GM23338 (cell line): ENCODE results near the gene AP1G2. TPM values are rescaled to one million over a fixed set of nuclear protein-coding genes. Genes with fewer than 3 reads are reported as not detected.

Source experiments
- ATAC-seq: fragments of 200-7000 bp; cut with Tn5 transposase; 3 replicates; pipeline ENCODE4 v1.9.1; 2020
- DNase-seq: peaks from one replicate; pipeline ENCODE4 v3.0.0-alpha.2; 2015; ENCODE audit warnings: low spot score
- H2AFZ ChIP-seq: fragments of 200-600 bp; sonication (generic); 2 replicates; pipeline ENCODE4 v1.8.0; 2016; ENCODE audit warnings: antibody characterized with exemption, mild to moderate bottlenecking, moderate library complexity
- H3F3A ChIP-seq: fragments of 200-600 bp; sonication (generic); replicated peaks from 2 replicates; pipeline ENCODE4 v1.8.0; 2017; ENCODE audit warnings: antibody characterized with exemption, mixed run types, low read depth
- H3K27ac ChIP-seq: fragments of 200-600 bp; sonication (generic); 2 replicates; pipeline ENCODE4 v1.6.1; 2016; ENCODE audit warnings: low read depth
- H3K27me3 ChIP-seq: fragments of 200-600 bp; sonication (generic); 2 replicates; pipeline ENCODE4 v1.8.0; 2016; ENCODE audit warnings: mild to moderate bottlenecking, mixed run types, moderate library complexity; ENCODE audit not compliant: insufficient read depth
- H3K36me3 ChIP-seq: fragments of 200-600 bp; sonication (generic); 2 replicates; pipeline ENCODE4 v1.8.0; 2016; ENCODE audit warnings: mild to moderate bottlenecking; ENCODE audit not compliant: insufficient read depth
- H3K4me1 ChIP-seq: fragments of 200-600 bp; sonication (generic); 2 replicates; pipeline ENCODE4 v1.8.0; 2016; ENCODE audit warnings: mild to moderate bottlenecking, moderate library complexity; ENCODE audit not compliant: insufficient read depth
- H3K4me2 ChIP-seq: fragments of 200-600 bp; sonication (generic); 2 replicates; pipeline ENCODE4 v1.7.1; 2017; ENCODE audit warnings: mixed run types
- H3K4me3 ChIP-seq: fragments of 200-600 bp; sonication (generic); 2 replicates; pipeline ENCODE4 v1.6.1; 2016; ENCODE audit warnings: mixed run types
- H3K79me2 ChIP-seq: fragments of 200-600 bp; sonication (generic); replicated peaks from 2 replicates; pipeline ENCODE4 v1.8.0; 2017; ENCODE audit warnings: mild to moderate bottlenecking; ENCODE audit not compliant: insufficient read depth
- H3K9me2 ChIP-seq: fragments of 200-600 bp; sonication (generic); 2 replicates; pipeline ENCODE4 v1.8.0; 2017; ENCODE audit not compliant: insufficient read depth
- H4K20me1 ChIP-seq: fragments of 200-600 bp; sonication (generic); replicated peaks from 2 replicates; pipeline ENCODE4 v1.8.0; 2017; ENCODE audit warnings: mild to moderate bottlenecking; ENCODE audit not compliant: insufficient read depth
- H3K27ac Mint-ChIP-seq: 2 replicates; pipeline ENCODE4 v1.8.0; 2020; ENCODE audit warnings: inconsistent platforms, mild to moderate bottlenecking, moderate library complexity, mixed read lengths
- H3K27me3 Mint-ChIP-seq: 3 replicates; pipeline ENCODE4 v1.8.0; 2022; ENCODE audit warnings: low read depth, mild to moderate bottlenecking, moderate library complexity, mixed read lengths, inconsistent platforms; ENCODE audit not compliant: insufficient read depth, poor library complexity
- H3K36me3 Mint-ChIP-seq: 3 replicates; pipeline ENCODE4 v1.8.0; 2021; ENCODE audit warnings: low read depth, mild to moderate bottlenecking, inconsistent platforms, moderate library complexity, mixed read lengths
- H3K4me1 Mint-ChIP-seq: 3 replicates; pipeline ENCODE4 v1.8.0; 2020; ENCODE audit warnings: mild to moderate bottlenecking, inconsistent platforms, mixed read lengths
- H3K4me3 Mint-ChIP-seq: 3 replicates; pipeline ENCODE4 v1.8.0; 2021; ENCODE audit warnings: moderate library complexity, mild to moderate bottlenecking, inconsistent platforms, mixed read lengths
- H3K9me3 Mint-ChIP-seq: 3 replicates; pipeline ENCODE4 v1.8.0; 2020; ENCODE audit warnings: moderate library complexity, mild to moderate bottlenecking, inconsistent platforms, mixed read lengths
- CREB1 ChIP-seq: fragments of 250-450 bp; sonication (Bioruptor Pico); IDR thresholded peaks from 2 replicates; pipeline ENCODE4 v1.5.0; 2020; ENCODE audit warnings: low read depth, mild to moderate bottlenecking, moderate library complexity
- CTCF ChIP-seq, 2 experiments: fragments of 200-600 bp in 1 of 2; sonication (generic) in 1 of 2; conservative IDR thresholded peaks; 2 replicates each; pipeline versions ENCODE4 v1.5.1 to v1.6.1; 2016 to 2017; ENCODE audit warnings: antibody characterized with exemption in 2 of 2, low read depth in 2 of 2, mild to moderate bottlenecking in 2 of 2, moderate library complexity in 1 of 2
- ETS1 ChIP-seq: IDR thresholded peaks from 2 replicates; pipeline ENCODE4 v1.6.1; 2016; ENCODE audit warnings: antibody characterized with exemption
- EZH2phosphoT487 ChIP-seq: fragments of 200-600 bp; sonication (generic); IDR thresholded peaks from one replicate; pipeline ENCODE4 v1.8.1; 2018; ENCODE audit warnings: antibody characterized with exemption; ENCODE audit not compliant: unreplicated experiment
- NANOG ChIP-seq: IDR thresholded peaks from 2 replicates; pipeline ENCODE4 v1.6.1; 2016; ENCODE audit warnings: antibody characterized with exemption, borderline replicate concordance
- REST ChIP-seq: IDR thresholded peaks from one replicate; pipeline ENCODE4 v1.6.1; 2018; ENCODE audit warnings: antibody characterized with exemption; ENCODE audit not compliant: unreplicated experiment
- STAT1 ChIP-seq: IDR thresholded peaks from one replicate; pipeline ENCODE4 v1.6.1; 2016; ENCODE audit warnings: antibody characterized with exemption; ENCODE audit not compliant: unreplicated experiment
- ZNF331 ChIP-seq: fragments of 250-450 bp; sonication (Bioruptor Pico); IDR thresholded peaks from 2 replicates; pipeline ENCODE4 v1.5.0; 2020; ENCODE audit warnings: low read depth, mild to moderate bottlenecking, moderate library complexity
- ZNF462 ChIP-seq: fragments of 250-450 bp; sonication (Bioruptor Pico); IDR thresholded peaks from 2 replicates; pipeline ENCODE4 v1.5.0; 2020; ENCODE audit warnings: mild to moderate bottlenecking, moderate library complexity
- polyA plus RNA-seq: library from polyadenylated mRNA; unstranded; fragments of >200 nt; fragmentation: Nextera tagmentation; extraction: Ambion mirVana; gene quantifications from 2 replicates; pipeline ENCODE4 v1.2.1, GENCODE V29; 2016
- total RNA-seq: library from RNA; depleted of rRNA; stranded (reverse); fragments of >200 nt; shearing (Covaris generic); gene quantifications from 2 replicates; pipeline ENCODE4 v1.2.3, GENCODE V29; 2014

AP1G2 gene
- total and polyA plus RNA-seq, 2 experiments from 2014 or later = 55.3 to 63.5 TPM

- no peaks in the 10 kb centered on the region for H3F3A ChIP-seq
- no peaks in the 10 kb centered on the region for H4K20me1 ChIP-seq
- no peak overlapping the region for H3K4me2 ChIP-seq
- ATAC-seq (no peak), DNase-seq (no peak)
- Mint-ChIP-seq H3K4me1 (peaks cover 7% of the 10 kb centered on the region; the same call in 2 of the 3 replicates), H3K4me3 (no peak overlapping the region), H3K9me3 (peaks cover 3% of the 10 kb centered on the region; the same call in 1 of the 3 replicates), H3K27ac (no peak overlapping the region), H3K27me3 (no peaks in the 10 kb centered on the region), H3K36me3 (no peaks in the 10 kb centered on the region)
- H3K27me3 ChIP-seq = no peaks in the 10 kb centered on the region
- H3K27ac ChIP-seq = no peak overlapping the region
- H3K4me1 ChIP-seq = no peaks in the 10 kb centered on the region
- 0 out of 2 replicates have a peak, but pooled peaks cover under 1% of the 10 kb centered on the region for H3K9me2 ChIP-seq
- TF ChIP-seq ZNF331 (CRISPR knock-in tag) = no peak
- no peak for TF ChIP-seq STAT1
- no peak for TF ChIP-seq EZH2phosphoT487
- no peak for TF ChIP-seq CTCF (conservative IDR thresholded peaks at IDR 0.05; ENCODE audit: low read depth in 2 of 2)
- no peak for TF ChIP-seq NANOG
- no peak for TF ChIP-seq ETS1
- TF ChIP-seq ZNF462 (CRISPR knock-in tag) = no peak
- no peak for TF ChIP-seq REST
- no peak for TF ChIP-seq CREB1 (CRISPR knock-in tag)
- H3K36me3 ChIP-seq = no peaks in the 10 kb centered on the region
- H2AFZ ChIP-seq = no peak overlapping the region; the same call in 1 of the 2 replicates
- H3K79me2 ChIP-seq = no peaks in the 10 kb centered on the region
- H3K4me3 ChIP-seq = no peak overlapping the region
These were observed 46.8 kb upstream of the AP1G2 start for GRCh38 chr14:23614395-23614828.
